ENCODE data around the gene TCF3. TPM values are rescaled to one million over a fixed set of nuclear protein-coding genes. Genes with fewer than 3 reads are reported as not detected.

Gene TCF3
- polyA plus RNA-seq, 1 donor from 2014 or later = 28.6 TPM

DNA sequence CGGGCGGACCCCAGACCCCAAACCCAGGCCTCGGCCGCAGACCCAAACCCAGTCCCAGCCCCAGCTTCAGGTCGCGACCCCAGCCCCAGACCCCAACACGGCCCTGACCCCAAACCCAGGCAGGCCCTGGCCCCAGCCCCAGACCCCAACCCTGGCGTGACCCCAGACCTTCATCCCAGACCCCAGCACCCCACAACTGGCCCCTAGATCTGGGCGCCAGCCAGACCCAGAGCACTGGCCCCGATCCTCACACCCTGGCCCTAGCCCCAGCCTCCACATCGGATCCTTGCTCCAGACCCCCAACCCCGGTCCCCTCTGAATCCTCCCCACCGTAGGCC lies 67.2 kb downstream of the TCF3 start:
- Mint-ChIP-seq H3K9me3 (no peaks in the 10 kb centered on the region), H3K27me3 (no peaks in the 10 kb centered on the region), H3K36me3 (peaks cover 1% of the 10 kb centered on the region), H3K4me3 (no peak overlapping the region), H3K4me1 (peaks cover 1 to 5% (median 3%) of the 10 kb centered on the region in 3 donors), H3K27ac (no peak overlapping the region)

DNA sequence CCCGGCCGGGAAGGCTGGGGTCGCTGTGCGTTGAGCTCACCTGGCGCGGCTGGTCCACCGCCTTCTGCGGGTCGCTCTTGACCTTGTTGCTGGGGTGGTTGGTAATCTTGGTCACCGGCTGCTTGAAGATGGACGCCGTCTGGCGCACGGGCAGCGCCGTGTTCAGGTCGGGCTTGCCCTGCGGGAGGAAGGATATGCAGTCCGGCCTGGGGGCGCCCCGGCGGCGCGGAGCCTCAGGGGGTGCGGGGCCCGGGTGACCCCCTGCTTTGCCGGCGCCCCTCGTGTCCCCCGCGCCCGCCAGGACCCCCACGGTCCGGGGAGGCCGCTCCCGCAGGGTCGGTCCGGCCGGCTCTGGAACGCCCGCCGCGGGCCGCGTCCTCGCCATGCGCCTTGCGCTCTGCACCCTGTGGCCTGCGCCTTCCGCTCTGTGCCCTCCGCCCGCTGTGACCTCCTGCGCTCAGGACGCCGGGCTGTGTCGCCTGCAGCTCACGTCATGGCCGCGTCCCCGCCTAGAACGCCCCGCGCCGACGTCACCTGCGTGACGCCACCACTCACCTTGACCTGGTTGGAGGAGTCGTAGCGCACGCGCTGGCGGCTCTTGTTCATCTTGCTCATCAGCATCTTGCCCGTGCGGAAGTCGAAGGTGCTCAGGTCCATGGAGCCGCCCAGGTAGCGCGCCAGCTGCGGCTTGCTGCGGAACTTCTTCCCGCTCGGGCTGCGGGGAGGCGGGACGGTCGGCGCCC lies 67.7 kb downstream of the TCF3 start:
- H3K27ac Mint-ChIP-seq = no peak overlapping the region
- no peaks in the 10 kb centered on the region for H3K9me3 Mint-ChIP-seq
- H3K36me3 Mint-ChIP-seq = peaks cover 1% of the 10 kb centered on the region
- H3K27me3 Mint-ChIP-seq = no peaks in the 10 kb centered on the region
- H3K4me1 Mint-ChIP-seq = peaks cover 0 to 4% (median 1%) of the 10 kb centered on the region in 3 donors
- H3K4me3 Mint-ChIP-seq = peak overlapping the region in 1 of 4 donors; percentile 34

DNA sequence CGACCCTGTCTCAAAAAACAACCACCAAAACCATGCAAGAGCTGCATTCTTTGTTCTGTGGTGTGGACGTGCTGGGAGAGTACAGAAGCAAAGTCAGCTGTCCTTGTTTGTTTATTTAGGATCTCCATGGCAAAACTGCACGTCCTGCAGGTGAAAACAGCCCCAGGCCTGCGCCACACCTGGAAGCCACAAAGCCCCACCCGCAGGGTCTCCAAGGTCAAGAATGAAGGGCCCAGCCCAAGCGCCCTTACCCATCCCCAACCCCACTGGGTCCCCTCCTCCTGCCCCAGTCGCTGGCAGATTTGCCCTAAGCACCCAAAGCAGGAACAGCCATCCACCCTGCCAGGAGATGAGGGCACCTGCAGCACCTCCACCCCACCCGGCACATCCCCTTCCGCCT lies 70.2 kb downstream of the TCF3 start:
- Mint-ChIP-seq H3K36me3 (peaks cover 1% of the 10 kb centered on the region), H3K9me3 (no peaks in the 10 kb centered on the region), H3K4me3 (no peak overlapping the region)

DNA sequence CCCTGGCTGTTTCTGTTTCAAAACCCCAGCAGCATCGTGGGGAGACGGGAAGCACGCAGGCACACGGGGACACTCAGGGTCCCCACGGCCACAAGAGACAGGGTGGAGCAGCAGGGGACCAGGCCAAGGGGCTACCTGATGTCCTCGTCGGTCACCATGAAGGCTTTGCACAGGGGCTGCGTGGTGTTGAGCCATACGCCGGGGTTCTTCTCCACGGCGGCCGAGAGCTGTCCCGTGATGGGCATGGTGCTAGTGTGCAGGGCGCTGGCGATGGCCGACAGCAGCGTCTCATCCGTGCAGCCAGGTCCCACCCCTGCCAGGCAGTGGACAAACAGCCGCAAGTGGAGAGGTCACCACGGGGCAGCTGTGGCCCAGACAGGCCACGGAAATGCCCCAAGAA lies 71.5 kb downstream of the TCF3 start:
- H3K4me3 Mint-ChIP-seq = no peak overlapping the region
- peaks cover 0 to 2% (median 0%) of the 10 kb centered on the region in 3 donors for H3K4me1 Mint-ChIP-seq
- H3K36me3 Mint-ChIP-seq = peaks cover 1% of the 10 kb centered on the region
- H3K27me3 Mint-ChIP-seq = no peaks in the 10 kb centered on the region
- no peak overlapping the region for H3K27ac Mint-ChIP-seq
- H3K9me3 Mint-ChIP-seq = no peaks in the 10 kb centered on the region

More for the DNA sequence above, 70.2 kb downstream of the TCF3 start:
- H3K27me3 Mint-ChIP-seq = no peaks in the 10 kb centered on the region
- H3K27ac Mint-ChIP-seq = no peak overlapping the region
- H3K4me1 Mint-ChIP-seq = peaks cover 0 to 2% (median 0%) of the 10 kb centered on the region in 3 donors

DNA sequence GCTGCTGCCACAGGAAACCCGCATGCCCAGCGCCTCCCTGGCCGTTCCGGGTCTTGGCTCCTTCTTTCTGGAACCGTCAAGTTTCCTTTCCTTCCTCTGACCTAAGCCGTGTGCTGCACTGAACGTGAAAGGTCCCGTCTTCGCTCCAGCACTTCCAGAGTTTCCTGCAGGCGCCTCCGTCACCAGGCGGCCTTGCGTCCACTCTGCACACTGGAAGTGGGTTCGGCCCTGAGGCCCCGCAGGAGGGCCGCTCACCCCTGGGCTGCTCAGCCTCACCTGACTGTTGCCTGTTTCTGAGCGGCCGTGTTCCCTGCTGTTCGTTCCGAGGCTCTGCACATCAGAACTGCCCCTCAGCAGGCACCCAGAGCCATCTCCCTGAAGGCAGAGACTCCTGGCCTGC lies 72.0 kb downstream of the TCF3 start:
- H3K4me1 Mint-ChIP-seq = peaks cover 0 to under 1% (median 0%) of the 10 kb centered on the region in 3 donors

DNA sequence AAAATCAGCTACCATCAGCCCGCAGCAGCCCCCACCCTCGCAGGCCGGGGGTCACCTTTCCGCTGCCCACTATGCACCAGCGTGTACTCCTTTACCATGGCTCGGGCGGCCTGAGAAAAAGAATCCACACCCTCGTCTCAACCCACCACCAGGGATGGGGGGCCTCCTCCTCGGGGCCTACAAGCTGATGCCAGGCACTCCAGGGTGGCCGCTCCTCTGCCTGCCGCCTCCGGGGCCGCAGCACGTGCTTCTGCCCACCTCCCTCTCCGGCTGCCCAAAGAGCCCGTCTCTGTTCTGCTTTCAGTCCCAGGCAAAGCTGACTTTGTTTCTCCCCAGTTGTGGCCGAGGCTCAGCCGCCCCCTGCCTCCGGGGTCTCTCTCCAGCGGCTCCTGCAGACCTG lies 73.2 kb downstream of the TCF3 start:
- Mint-ChIP-seq H3K4me3 (no peak overlapping the region), H3K27me3 (no peaks in the 10 kb centered on the region), H3K27ac (no peak overlapping the region), H3K9me3 (no peaks in the 10 kb centered on the region), H3K36me3 (peaks cover 1% of the 10 kb centered on the region), H3K4me1 (no peaks in the 10 kb centered on the region)

More for the DNA sequence above, 72.0 kb downstream of the TCF3 start:
- Mint-ChIP-seq H3K9me3 (no peaks in the 10 kb centered on the region), H3K4me3 (no peak overlapping the region), H3K27me3 (no peaks in the 10 kb centered on the region), H3K36me3 (peaks cover 1% of the 10 kb centered on the region), H3K27ac (peak overlapping the region in 1 of 3 donors; percentile 35)

DNA sequence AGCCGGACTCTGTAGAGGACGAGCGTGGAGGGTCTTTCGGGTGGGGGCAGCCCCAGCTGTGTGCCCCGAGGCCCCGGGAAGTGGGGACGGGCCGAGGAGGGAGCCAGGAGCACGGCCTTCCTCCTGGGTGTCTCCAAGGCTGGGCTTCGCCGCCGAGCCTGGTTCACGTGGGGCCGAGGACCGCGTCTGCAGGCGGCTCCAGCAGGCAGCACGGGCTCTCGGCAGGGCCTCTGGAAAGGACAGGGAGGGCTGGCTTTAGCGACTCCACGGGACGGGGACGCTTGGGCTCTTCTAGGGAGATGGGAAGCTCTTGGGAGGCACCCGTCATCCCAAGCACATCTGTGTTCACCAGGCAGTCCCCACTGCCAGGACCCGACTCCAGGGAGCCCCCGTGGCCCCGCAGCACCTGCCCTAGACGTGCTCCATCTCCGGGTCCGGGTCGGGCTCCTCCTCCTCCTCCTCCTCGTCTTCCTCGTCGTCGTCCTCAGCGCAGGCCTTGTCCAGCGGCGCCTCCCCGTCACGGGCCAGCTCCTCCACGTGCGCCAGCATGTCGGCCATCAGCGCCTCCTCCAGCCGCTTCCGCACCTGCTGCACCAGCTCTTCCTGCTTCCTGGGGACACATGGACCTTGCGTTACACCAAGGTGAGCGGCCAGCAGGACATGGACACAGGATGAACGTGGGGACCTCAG lies 74.3 kb downstream of the TCF3 start:
- Mint-ChIP-seq H3K36me3 (peaks cover 1% of the 10 kb centered on the region), H3K27me3 (no peaks in the 10 kb centered on the region), H3K9me3 (no peaks in the 10 kb centered on the region), H3K4me1 (no peaks in the 10 kb centered on the region), H3K4me3 (no peak overlapping the region), H3K27ac (no peak overlapping the region)

DNA sequence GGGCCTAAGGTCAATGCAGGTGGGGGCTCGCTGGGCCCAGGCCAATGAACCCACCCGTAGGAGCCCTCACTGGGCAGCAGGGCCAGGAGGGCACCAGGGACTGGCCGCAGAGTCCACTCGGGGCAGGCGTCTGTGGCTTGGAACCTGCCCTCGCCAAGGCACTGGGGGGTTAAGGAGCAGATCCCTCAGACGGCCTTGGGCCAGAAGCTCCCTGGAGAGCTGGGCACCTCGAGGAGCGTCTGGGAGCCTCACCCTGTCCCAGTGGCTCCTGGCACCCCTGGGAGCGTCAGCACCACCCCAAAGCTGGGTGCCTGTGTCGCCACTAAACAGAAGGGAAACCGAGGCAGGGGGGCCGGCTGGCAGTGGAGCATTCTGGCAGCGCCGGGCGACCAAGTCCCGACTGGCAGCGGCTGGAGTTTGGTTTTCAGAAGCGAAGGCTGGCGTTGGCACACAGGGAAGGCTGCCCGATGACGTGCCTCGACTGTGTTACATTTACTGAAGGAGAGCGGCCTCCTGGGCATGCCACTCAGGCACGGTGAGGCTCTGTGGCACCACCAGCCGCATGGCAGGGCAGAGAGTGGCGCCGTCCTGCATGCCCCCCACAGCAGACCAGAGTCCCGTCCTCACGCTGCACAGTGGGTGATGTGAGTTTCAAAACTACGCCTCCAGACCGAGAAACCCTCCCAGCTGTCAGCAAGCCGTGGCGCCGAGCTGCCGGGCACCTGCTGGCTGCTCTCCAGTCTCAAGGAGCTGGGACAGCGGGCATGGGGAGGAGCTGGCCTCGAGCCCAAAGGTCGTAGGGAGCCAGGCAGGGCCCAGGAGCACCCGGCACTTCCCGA lies 75.1 kb downstream of the TCF3 start:
- no peak overlapping the region for H3K4me3 Mint-ChIP-seq
- H3K27me3 Mint-ChIP-seq = no peaks in the 10 kb centered on the region
- peak overlapping the region in 1 of 3 donors; percentile 31 for H3K27ac Mint-ChIP-seq
- H3K4me1 Mint-ChIP-seq = no peaks in the 10 kb centered on the region
- no peaks in the 10 kb centered on the region for H3K9me3 Mint-ChIP-seq
- peaks cover 1% of the 10 kb centered on the region for H3K36me3 Mint-ChIP-seq

DNA sequence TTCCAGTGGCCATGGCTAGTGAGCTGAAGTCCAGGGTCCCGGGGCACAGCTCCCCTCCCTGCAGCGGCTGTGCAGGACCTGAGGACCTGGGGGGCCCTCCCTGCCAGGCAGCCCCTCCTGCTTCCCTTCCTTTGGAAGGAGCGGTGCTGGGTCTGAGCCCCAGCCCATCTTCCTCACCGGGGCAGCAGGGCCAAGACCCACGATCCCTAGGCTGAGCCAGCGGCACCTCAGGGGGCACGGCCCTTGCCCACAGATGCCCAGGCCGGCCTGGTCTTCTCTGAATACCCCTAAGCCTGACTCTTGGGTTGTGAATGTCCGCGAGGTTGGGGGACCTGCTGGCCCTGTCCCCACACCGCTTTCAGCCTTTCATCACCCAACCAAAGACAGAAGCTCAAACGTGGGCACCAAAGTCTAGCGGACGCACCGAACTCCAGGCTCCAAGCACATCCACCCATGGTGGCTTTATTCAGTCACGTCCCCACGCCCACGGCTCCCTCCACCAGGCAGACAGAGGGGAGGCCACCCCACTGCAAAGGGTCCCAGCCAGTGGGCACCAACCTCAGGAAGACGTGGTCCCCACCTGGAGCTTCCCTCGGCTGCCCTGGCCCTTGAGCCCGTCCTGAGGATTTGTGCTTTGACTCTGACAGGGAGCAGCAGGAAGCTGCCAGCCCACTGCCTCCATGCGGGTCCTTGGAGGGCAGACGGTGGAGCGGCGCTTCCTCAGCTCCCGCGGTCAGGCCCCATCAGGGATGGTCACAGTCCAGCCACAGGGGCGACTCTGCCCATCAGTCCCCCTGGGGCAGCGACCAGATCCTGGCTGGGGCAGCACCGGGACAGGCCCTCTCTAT lies 75.9 kb downstream of the TCF3 start:
- H3K36me3 Mint-ChIP-seq = peaks cover 1% of the 10 kb centered on the region
- H3K9me3 Mint-ChIP-seq = no peaks in the 10 kb centered on the region
- no peaks in the 10 kb centered on the region for H3K27me3 Mint-ChIP-seq
- no peak overlapping the region for H3K27ac Mint-ChIP-seq
- H3K4me1 Mint-ChIP-seq = no peaks in the 10 kb centered on the region
- H3K4me3 Mint-ChIP-seq = no peak overlapping the region

DNA sequence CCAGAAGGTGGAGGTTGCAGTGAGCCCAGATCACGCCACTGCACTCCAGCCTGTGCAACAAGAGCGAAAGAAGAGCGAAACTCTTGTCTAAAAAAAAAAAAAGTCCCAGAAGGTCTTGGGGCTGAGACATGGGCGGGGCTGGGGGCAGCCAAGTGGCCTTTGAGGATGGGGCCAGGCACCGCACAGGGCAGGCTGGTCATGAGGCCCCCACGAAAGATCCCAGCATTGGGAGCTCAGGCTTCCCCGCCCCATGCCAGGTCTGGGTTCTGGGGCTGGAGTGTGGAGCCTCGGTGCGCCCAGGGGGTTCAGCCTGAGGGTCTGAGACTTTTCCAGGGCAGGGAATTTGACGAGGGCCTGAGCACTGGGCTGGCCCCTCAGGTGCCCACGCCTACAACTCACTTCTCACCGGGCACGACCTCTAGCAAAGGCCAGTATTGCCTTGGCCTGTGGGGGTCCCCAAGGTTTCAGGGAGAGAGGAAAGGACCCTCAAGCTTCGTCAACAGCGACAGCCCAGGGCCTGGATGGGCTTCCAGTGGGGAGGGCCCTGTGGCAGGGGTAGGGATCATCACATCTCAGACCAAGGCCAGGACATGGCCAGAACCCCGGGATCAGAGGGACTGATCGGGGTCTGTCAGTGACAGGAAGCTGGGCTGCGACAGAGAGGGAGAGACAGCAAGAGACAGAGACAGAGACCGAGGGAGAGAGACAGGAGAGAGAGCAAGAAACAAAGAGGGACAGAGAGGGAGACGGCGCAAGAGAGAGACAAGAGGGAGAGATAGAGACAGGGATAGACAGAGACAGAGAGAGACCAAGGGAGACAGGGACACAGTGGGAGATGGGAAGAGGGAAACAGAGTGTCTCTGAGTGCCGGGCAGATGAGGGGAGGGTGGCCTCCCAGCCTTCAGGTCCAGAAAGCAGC lies 76.8 kb downstream of the TCF3 start:
- no peaks in the 10 kb centered on the region for H3K27me3 Mint-ChIP-seq
- H3K4me1 Mint-ChIP-seq = no peaks in the 10 kb centered on the region
- H3K9me3 Mint-ChIP-seq = no peaks in the 10 kb centered on the region
- no peak overlapping the region for H3K4me3 Mint-ChIP-seq
- H3K36me3 Mint-ChIP-seq = no peaks in the 10 kb centered on the region
- no peak overlapping the region for H3K27ac Mint-ChIP-seq

DNA sequence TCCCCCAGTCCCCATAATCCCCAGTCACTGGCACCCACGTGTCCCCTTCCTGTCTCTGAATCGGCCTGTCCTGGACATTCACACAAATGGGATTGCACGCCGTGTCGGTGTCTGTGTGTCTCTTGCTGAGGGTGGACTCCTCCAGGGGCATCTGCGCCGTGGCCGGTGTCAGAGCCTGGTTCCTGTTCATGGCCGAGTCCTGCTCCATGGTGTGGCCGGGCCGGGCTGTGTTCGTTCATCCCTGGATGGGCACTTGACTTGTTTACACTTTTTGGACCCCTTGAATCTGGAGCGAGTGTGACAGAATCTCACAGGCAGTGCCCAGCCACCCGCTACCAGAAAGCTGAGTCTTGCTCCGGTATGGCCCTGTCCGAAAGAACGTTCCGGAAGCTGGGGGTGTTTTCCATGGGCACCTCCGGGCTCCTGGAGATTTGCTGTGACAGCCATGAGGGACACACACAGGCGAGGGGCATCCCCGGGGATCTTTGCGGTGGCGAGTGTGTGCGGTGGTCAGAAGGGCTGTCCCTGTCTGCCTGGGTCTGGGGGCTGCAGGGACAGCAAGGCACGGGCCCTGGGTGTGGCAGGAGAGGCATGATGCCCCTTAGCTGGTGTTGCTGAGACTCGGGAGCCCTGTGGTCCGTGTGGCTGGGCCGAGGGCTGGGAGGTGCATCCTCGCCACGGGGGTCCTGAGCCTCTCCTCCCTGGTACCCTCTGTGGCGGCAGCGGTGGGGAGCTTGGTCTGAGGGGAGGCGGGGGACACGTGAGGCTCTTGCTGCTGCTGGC lies 77.9 kb downstream of the TCF3 start:
- peaks cover 3% of the 10 kb centered on the region for H3K27me3 Mint-ChIP-seq
- no peak overlapping the region for H3K4me3 Mint-ChIP-seq
- H3K27ac Mint-ChIP-seq = no peak overlapping the region
- no peaks in the 10 kb centered on the region for H3K36me3 Mint-ChIP-seq
- H3K4me1 Mint-ChIP-seq = peaks cover 0 to 2% (median 0%) of the 10 kb centered on the region in 3 donors
- H3K9me3 Mint-ChIP-seq = no peaks in the 10 kb centered on the region

DNA sequence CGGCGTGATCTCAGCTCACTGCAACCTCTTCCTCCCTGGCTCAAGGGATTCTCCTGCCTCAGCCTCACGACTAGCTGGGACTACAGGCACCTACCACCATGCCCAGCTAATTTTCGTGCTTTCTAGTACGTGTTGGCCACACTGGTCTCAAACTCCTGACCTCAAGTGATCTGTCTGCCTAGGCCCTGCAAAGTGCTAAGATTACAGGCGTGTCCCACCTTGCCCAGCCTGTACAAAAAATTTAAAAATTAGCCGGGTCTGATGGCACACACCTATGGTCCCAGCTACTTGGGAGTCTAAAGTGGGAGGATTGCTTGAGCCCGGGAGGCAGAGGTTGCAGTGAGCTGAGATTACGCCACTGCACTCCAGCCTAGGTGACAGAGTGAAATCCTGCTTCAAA lies 79.6 kb downstream of the TCF3 start:
- no peak overlapping the region for H3K4me3 Mint-ChIP-seq
- H3K4me1 Mint-ChIP-seq = peaks cover 0 to 2% (median 0%) of the 10 kb centered on the region in 3 donors
- H3K9me3 Mint-ChIP-seq = no peaks in the 10 kb centered on the region
- H3K27me3 Mint-ChIP-seq = peaks cover 3% of the 10 kb centered on the region
- no peaks in the 10 kb centered on the region for H3K36me3 Mint-ChIP-seq
- H3K27ac Mint-ChIP-seq = no peak overlapping the region

DNA sequence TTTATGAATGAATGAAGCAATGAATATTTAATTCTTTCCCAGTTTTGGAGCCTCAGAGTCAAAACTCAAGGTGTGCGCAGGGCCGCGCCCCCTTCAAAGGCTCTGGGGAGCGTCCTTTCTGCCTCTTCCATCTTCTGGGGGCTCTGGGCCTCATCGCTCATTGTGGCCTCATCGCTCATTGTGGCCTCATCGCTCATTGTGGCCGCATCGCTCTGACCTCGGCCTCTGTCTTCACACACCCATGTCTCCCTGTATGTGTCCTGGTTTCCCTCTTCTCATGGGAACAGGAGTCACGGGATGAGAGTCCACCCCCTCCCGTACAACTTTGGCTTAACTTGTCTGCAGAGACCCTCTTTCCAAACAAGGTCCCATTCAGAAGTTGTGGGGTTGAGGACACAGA lies 81.1 kb downstream of the TCF3 start:
- Mint-ChIP-seq H3K27me3 (peaks cover 3% of the 10 kb centered on the region), H3K4me3 (no peak overlapping the region), H3K27ac (peak overlapping the region in 1 of 3 donors; percentile 51), H3K36me3 (no peaks in the 10 kb centered on the region), H3K9me3 (no peaks in the 10 kb centered on the region), H3K4me1 (peaks cover 0 to 2% (median 0%) of the 10 kb centered on the region in 3 donors)
